Calu3 (cell line): ENCODE data around the gene AGER. TPM values are rescaled to one million over a fixed set of nuclear protein-coding genes. Genes with fewer than 3 reads are reported as not detected.

Experiments used
- BruUV-seq: library from RNA; stranded (reverse); fragments of 400-500 nt; replicated peaks from 2 replicates; lab custom pipeline; 2021; lab: Mats Ljungman, UMichigan
- CTCF ChIA-PET: fragments of 300-600 bp; sonication (Branson Sonifier 250); formaldehyde crosslinking; loops from one replicate; lab custom pipeline; 2022; ENCODE audit warnings: antibody characterized with exemption; lab: Charles Lee
- DNase-seq: peaks from one replicate; pipeline ENCODE4 v3.0.0; 2022
- H3K27ac Mint-ChIP-seq: one replicate; pipeline ENCODE4 v1.8.0; 2022; ENCODE audit warnings: mixed read lengths; ENCODE audit not compliant: unreplicated experiment
- H3K27me3 Mint-ChIP-seq: one replicate; pipeline ENCODE4 v1.8.0; 2022; ENCODE audit warnings: mixed read lengths; ENCODE audit not compliant: unreplicated experiment
- H3K36me3 Mint-ChIP-seq: one replicate; pipeline ENCODE4 v1.8.0; 2022; ENCODE audit warnings: mild to moderate bottlenecking, moderate library complexity, mixed read lengths; ENCODE audit not compliant: insufficient read depth, unreplicated experiment
- H3K4me1 Mint-ChIP-seq: one replicate; pipeline ENCODE4 v1.8.0; 2022; ENCODE audit warnings: mild to moderate bottlenecking, low read depth, mixed read lengths; ENCODE audit not compliant: unreplicated experiment
- H3K4me3 Mint-ChIP-seq: one replicate; pipeline ENCODE4 v1.8.0; 2022; ENCODE audit warnings: mild to moderate bottlenecking, low read depth, moderate library complexity, mixed read lengths; ENCODE audit not compliant: unreplicated experiment
- H3K9me3 Mint-ChIP-seq: one replicate; pipeline ENCODE4 v1.8.0; 2022; ENCODE audit warnings: low read depth, mixed read lengths; ENCODE audit not compliant: unreplicated experiment
- CTCF ChIP-seq: fragments of 200-600 bp; IDR thresholded peaks from one replicate; pipeline ENCODE4 v1.8.0; 2022; ENCODE audit warnings: antibody characterized with exemption; ENCODE audit not compliant: unreplicated experiment
- intact Hi-C: fragments of 100-400 bp; cut with micrococcal nuclease; formaldehyde crosslinking; loops from one replicate; pipeline ENCODE4 v1.10.0; 2022; ENCODE audit not compliant: unreplicated experiment
- total RNA-seq: library from RNA; stranded (reverse); gene quantifications from 2 replicates; pipeline ENCODE4 v1.2.3, GENCODE V29; 2022

The AGER gene
- total RNA-seq, 1 experiment from 2014 or later: 14.4 TPM

- intact Hi-C loops: no loop called here
- H3K4me3 Mint-ChIP-seq: no peak overlapping the region
- BruUV-seq: no TSS peak
Measured at GRCh38 chr6:32149092-32149755, 34.8 kb downstream of the AGER start.

GRCh38 chr6:32148289-32149091 lies 35.6 kb downstream of the AGER start:
- no TSS peak for BruUV-seq
- peak; percentile 14 for TF ChIP-seq CTCF
- H3K4me1 Mint-ChIP-seq: peaks cover 24% of the 10 kb centered on the region
- intact Hi-C loops: no loop called here
- DNase-seq: no peak
- H3K4me3 Mint-ChIP-seq: no peak overlapping the region
- H3K9me3 Mint-ChIP-seq: peaks cover 2% of the 10 kb centered on the region
- no peak overlapping the region for H3K27ac Mint-ChIP-seq
- CTCF ChIA-PET: no interaction called here
- H3K27me3 Mint-ChIP-seq: no peaks in the 10 kb centered on the region
- no peaks in the 10 kb centered on the region for H3K36me3 Mint-ChIP-seq

More at GRCh38 chr6:32149092-32149755, 34.8 kb downstream of the AGER start:
- no peak for DNase-seq
- CTCF ChIA-PET: no interaction called here
- no peak for TF ChIP-seq CTCF
- H3K36me3 Mint-ChIP-seq: peaks cover 7% of the 10 kb centered on the region
- H3K27me3 Mint-ChIP-seq: no peaks in the 10 kb centered on the region
- no peak overlapping the region for H3K27ac Mint-ChIP-seq
- H3K4me1 Mint-ChIP-seq: peaks cover 25% of the 10 kb centered on the region
- peaks cover 2% of the 10 kb centered on the region for H3K9me3 Mint-ChIP-seq

GRCh38 chr6:32147401-32148132 lies 36.5 kb downstream of the AGER start:
- Mint-ChIP-seq H3K9me3 (peaks cover 2% of the 10 kb centered on the region), H3K4me1 (peaks cover 15% of the 10 kb centered on the region), H3K27ac (no peak overlapping the region), H3K36me3 (no peaks in the 10 kb centered on the region), H3K27me3 (peaks cover 1% of the 10 kb centered on the region), H3K4me3 (no peak overlapping the region)
- no peak for DNase-seq
- intact Hi-C loops: no loop called here
- no peak for TF ChIP-seq CTCF
- BruUV-seq: no TSS peak
- CTCF ChIA-PET: no interaction called here

GRCh38 chr6:32146687-32147086 lies 37.4 kb downstream of the AGER start:
- H3K27me3 Mint-ChIP-seq: peaks cover 10% of the 10 kb centered on the region
- DNase-seq: no peak
- CTCF ChIA-PET: interaction anchor here (0.7 kb wide), 1 partner anchor 724 kb away, joined by 3 read pairs; no protein-coding TSS in a partner anchor
- no peaks in the 10 kb centered on the region for H3K36me3 Mint-ChIP-seq
- no peak overlapping the region for H3K4me3 Mint-ChIP-seq
- intact Hi-C loops: no loop called here
- H3K27ac Mint-ChIP-seq: peak overlapping the region; percentile 34
- no peak for TF ChIP-seq CTCF
- no TSS peak for BruUV-seq
- peaks cover 15% of the 10 kb centered on the region for H3K4me1 Mint-ChIP-seq
- peaks cover 2% of the 10 kb centered on the region for H3K9me3 Mint-ChIP-seq
